GM03348 (cell line): ENCODE results near the gene TNFRSF18.
"Not testable (repeated sequence)": the region's sequence is repeated elsewhere in the genome, so short reads cannot be mapped to it uniquely, and the experiment has no call there.

ENCODE experiments used
- DNase-seq: peaks from one replicate; pipeline ENCODE4 v3.0.0; 2012; ENCODE audit warnings: low spot score

TNFRSF18 gene

DNA sequence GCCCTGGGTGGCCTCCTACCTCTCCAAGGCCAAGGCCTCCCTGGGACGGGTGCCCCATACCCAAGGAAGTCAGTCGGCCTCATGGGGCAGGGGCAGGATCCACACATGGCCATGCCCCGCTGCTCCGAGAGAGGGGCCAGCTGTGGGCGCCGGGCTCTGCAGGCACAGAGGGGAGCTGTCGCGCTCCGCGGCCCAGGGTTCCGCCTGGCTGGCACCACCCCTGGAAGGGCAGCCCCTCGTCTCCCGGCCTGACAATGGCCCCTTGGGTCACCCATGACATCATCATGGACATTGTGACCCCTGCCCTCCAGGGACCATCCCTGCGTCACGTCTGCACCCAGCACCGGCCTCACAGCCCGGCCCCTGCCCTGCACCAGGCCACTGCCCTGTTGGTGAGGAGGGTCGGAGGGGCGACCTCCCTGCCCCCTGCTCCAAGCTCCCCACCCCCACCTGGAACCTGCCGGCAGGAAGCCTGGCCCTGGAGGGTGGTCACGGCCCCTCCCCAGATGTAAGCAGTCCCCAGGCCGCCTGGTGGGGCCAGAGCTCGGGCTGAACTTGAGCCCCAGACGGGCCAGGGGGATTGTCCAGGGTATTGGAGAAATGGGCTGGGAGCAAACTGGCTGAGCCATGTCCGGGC lies 26.9 kb downstream of the TNFRSF18 start:
- no peak for DNase-seq

DNA sequence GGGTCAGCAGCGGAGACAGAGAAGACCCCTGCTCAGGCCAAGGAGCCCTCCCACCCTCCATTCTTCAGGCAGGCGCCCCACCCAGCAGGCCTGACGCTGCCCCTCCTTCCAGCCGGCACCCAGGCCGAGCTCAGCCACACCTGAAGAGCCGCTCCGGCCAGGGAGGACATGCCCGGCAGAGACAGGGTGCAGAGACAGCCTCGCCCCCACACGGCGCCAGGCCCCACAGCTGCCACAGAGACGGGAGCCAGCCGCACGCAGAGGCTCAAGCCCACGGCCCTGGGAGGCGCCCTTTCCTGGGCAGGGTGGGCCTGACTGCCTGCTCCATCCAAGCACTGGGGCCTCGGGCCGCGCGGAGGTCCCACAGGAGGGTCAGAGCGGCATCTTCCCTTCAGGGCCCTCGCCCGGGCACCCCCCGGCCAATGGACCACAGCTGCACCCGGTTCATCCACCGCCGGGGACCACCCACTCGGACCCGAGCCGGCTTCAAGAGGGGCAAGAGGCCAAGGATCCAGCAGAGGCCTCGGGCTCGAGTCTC lies 27.5 kb downstream of the TNFRSF18 start:
- DNase-seq = no peak

DNA sequence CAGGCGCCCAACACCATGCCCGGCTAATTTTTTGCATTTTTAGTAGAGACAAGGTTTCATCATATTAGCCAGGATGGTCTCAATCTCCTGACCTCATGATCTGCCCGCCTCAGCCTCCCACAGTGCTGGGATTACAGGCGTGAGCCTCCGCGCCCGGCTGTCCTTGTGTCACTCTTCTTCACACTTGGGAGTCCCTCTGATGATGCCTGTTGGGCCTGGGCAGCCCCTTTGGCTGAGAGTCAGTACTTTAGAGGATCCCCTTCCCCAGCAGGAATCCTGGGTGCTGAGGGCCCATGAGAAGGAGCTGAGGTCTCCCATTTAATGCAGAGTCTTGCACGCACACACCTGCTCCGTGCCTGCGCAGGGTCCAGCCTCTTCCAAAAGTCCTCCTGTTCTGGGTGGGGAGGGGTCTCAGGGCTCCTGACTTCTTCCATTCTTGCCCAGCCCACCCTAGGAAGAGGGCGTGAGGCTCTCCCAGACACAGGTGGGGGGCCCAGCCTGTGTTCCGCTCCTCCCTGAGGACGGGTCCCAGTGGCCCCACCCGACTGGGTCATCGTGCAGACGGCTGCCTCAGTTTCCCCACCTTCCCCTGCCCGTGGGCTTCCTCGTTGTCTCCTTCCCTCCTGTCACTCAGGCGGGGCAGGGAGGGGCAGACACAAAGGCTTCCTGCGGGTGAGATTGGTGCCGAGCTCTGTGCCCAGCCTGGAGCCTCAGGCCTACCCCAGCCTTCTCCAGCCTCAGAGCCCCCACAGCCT lies 28.8 kb downstream of the TNFRSF18 start:
- DNase-seq = no peak

DNA sequence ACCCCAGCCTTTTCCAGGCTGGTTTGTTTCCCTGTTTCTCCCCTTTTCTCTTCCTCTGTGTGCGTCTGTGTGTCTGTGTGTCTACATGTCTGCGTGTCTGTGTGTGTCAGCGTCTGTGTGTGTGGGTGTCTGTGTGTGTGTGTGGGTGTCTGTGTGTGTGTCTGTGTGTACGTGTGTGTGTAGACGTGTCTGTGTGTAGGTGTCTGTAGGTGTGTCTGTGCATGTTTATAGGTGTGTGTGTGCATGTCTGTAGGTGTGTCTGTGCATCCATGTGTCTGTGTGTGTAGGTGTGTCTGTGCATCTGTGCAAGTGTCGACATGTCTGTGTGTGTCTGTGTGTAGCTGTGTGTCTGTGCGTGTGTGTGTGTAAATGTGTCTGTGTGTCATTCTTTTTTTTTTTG lies 29.5 kb downstream of the TNFRSF18 start:
- DNase-seq = no peak

DNA sequence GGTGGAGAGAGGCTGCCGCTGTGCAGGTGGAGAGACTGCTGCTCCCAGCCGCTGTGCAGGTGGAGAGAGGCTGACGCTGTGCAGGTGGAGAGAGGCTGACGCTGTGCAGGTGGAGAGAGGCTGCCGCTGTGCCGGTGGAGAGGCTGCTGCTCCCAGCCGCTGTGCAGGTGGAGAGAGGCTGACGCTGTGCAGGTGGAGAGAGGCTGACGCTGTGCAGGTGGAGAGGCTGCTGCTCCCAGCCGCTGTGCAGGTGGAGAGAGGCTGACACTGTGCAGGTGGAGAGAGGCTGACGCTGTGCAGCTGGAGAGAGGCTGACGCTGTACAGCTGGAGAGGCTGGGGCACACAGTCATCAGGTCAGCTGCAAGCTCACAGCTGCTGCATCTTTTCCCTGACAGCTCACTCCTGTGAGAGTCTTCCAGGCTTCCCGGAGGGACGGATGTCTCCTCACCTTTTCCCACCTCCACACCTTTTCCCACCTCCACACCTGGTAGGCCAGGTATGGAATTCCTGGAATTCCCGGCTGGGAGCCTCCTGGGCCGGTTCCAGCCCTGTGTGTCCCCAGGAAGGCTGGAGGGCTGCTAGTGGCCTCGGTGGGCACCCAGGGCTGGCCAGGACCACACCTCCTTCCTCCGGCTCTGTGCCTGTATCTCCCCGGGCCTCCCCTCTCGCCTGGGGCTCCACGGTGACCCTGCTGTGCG lies 30.2 kb downstream of the TNFRSF18 start:
- DNase-seq = not testable (repeated sequence)

DNA sequence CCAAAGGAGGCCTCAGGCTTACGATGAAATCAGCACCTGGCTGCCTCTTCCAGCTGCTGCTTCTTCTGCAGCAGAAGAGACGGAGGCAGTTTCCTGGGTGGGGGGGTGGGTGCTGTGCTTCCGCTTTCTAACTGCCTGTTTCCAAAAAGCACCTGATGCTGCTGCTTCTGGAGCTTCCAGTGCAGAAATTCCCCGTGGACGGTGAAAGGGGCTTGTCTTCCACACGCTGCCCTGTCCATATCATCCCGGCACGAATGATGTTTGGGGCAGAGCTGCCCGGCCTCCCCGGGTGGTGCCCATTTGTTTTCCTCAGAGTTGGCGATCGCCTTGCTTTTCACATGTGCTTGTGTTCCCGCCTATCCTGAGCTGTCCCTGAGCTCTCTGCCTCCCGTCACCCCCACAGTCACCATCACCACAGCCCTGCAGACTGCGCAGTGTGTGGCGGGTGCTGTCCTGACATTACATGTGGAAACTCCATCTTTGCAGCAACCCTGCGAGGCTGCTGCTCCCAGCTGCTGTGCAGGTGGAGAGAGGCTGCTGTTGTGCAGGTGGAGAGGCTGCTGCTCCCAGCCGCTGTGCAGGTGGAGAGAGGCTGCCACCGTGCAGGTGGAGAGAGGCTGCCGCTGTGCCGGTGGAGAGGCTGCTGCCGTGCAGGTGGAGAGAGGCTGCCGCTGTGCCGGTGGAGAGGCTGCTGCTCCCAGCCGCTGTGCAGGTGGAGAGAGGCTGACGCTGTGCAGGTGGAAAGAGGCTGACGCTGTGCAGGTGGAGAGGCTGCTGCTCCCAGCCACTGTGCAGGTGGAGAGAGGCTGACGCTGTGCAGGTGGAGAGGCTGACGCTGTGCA lies 30.9 kb downstream of the TNFRSF18 start:
- no peak for DNase-seq

DNA sequence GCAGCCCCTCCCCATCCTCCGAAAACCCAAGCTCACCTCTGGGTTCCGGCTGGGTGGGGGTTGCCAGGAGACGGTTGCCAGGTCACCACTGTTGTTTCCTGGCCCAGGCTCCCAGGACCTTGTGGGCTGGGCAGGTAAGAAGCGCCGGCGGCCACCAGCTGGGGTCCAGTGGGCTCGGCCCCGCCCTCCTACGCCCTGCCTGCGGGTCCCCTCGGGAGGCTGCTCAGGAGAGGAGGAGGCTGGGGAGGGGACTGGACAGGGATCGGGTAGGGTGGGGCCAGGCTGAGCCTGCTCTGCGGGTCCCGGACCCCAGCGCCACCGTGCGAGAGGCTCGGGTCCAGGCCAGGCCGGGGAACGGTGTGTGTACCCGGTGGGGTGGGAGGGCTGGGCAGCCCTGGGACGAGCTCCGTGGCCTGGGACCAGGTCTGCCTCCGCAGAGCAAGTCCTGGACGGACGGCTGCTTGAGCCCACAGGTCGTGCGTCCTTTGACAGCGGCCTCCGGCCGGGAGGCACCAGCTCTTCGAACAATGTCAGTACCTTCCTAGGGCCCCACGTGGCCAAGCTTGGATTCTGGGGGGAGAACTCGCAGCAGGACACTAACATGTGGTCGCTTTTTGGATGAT lies 32.5 kb downstream of the TNFRSF18 start, which contains the start of gene TTLL10:
TTLL10 (plus strand) TSS at position 88 of the 623 bp plus-strand sequence. CDS start 5,336 bp downstream, outside the sequence.
- DNase-seq = no peak

DNA sequence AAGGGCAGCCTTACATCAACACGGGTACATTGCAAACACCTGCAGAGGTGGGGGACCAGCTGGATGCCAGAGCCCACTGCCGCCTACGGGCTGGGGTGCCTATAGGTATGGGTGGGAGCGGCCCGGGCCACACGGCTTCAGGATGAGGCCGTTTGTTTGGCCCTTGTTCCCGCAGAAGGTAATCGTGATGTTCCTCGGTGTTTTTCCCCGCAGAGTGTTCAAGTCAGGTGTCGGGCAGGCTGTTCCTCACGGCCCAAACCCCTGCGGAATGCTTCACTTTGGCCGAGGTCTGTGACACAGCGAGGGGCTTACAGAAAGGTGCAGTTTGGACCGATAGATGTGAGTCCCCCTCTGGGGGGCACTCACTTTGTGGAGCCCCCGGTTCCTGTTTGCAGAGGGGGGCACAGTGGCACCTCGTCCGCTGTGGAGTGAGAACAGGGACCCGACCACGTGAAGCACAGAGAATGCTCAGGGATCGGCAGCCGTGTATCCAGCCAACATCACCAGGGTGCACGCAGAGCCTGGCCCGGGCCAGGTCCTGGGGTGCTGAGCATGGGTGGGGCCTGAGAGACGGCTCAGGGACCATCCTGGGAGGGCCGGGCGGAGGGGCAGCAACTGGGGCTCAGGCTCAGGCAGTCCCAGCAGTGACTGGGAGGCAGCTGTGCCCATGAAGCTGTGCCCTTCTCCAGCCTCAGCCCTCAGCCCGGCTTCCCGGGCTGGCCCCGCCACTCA lies 33.2 kb downstream of the TNFRSF18 start:
- no peak for DNase-seq

DNA sequence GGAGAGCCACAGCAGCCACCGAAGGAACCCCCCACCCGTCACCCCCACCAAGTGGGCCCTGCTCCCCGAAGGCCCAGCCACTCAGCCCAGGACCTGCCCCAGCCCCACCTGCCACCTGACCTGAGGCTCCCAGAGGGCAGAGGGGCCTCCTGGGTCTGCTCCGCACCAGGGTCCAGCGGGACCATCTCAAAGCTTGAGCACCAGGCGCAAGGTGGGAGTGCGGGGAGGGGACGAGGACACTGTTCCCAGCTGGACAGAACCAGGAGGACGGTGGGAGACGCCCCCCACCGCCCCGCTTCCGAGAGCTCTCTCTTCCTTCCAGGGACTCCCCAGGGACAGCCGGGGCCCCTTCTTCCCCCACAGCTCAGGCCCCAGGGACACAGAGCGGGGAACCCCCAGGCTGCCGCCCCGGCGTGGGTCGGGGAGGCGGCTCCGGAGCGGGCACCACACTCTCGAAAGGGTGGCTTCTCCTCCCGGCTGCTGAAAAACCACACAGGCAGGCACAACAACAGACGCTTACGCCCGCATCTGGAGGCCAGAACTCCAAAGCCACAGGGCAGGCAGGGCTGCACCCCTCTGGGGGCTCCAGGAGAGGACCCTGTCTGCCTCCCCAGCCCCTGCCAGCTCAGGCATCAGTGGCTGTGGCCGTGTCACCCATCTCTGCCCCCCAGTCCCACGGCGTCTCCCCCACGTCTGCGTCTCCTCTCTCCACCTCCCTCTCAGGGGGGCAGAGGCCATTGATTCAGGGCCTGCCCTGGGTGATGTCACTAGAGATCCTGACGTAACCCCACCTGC lies 34.6 kb downstream of the TNFRSF18 start:
- DNase-seq = no peak

DNA sequence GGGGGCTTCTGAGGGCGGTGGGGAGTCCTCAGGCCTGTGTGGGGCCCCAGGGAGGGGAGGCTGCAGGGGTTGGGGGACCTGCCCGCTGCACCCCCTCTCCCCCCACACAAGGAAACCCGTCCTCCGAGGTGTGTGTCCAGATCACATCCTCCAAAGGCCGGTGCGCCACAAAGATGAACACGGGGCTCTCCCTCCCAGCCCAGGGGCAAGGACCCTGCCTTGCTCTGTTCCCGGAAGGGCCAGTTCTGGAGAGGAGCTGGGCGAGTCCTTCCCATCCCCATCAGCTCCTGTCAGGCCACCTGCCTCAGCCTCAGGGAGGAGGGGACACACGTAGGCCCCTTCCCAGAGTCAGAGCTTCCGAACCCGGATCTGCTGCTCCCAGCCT lies 35.2 kb downstream of the TNFRSF18 start:
- DNase-seq = no peak

DNA sequence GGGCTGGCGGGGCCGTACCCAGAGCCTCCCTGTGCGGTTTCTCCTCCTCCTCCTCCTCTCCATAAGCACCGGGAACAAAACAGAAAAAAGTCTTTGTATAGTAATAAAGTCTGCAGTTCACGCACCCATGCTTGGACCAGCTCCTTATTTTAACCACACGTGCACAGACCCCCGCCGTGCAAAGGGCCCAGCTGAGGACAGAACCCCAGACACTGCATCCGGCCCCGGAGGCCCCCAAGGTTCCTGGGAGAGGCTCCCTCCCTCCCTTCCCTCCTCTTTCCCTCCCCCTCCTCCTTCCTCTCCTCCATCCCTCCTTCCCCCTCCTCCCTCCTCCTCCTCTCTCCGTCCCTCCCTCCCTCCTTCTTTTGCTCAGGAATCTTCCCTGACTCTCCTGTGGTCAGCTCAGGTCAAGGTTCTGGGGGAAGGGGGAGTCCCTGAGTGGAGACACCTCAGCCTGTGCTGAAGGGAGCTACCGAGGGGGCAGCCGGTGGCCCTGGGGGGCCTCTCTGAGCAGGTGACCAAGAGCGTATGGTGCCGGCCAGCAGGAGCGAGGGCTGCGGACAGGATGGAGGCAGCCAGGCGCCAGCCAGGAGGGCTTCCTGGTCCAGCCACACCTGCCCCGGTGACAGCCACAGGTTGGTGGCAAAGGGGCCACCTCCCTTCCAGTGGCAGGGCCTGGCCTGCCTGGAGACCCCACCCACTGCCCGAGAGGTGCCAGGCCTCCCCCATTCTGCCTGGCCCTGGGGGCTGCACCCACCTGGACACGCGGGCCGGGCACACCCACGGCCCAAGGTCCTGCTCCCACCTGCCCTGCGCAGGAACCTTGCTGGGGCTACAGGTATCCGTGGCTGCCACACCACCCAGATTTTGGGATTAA lies 35.9 kb downstream of the TNFRSF18 start:
- DNase-seq = no peak

DNA sequence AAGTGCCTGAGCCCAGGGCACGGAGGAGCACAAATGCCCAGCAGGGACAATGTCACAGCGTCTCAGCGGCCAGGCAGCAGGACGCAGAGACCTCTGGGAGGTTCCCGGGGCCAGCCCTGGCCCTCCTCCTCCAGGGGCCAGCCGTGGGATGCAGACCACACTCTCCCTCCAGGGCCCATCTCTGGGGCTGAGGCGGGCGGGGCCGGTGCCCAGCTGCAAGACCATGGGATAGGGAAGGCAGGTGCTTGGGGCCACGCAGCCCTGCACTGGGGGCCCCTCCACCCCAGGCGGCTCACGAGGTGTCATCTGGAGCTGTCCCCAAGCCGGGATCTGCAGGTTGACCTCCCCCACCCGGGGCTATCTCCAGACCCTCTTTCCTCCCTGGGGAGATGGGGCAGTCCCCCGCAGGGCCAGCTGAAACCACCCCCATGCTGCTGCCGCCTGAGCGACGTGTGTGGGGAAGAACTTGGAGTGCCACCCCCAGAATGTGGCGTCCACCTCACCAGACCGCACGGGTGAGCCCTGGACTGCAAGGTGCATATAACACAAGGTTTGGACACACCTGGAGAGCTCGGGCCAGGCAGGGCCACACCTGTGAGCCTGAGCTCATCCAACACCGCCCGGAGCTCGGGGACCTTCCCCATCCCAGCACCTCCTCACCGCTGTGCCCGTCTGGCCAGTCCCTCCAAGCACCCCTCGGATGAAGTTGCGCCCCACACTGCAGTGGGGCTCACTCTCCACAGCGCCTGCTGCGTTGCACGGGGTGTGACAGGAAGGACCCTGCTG lies 36.8 kb downstream of the TNFRSF18 start:
- DNase-seq = no peak

DNA sequence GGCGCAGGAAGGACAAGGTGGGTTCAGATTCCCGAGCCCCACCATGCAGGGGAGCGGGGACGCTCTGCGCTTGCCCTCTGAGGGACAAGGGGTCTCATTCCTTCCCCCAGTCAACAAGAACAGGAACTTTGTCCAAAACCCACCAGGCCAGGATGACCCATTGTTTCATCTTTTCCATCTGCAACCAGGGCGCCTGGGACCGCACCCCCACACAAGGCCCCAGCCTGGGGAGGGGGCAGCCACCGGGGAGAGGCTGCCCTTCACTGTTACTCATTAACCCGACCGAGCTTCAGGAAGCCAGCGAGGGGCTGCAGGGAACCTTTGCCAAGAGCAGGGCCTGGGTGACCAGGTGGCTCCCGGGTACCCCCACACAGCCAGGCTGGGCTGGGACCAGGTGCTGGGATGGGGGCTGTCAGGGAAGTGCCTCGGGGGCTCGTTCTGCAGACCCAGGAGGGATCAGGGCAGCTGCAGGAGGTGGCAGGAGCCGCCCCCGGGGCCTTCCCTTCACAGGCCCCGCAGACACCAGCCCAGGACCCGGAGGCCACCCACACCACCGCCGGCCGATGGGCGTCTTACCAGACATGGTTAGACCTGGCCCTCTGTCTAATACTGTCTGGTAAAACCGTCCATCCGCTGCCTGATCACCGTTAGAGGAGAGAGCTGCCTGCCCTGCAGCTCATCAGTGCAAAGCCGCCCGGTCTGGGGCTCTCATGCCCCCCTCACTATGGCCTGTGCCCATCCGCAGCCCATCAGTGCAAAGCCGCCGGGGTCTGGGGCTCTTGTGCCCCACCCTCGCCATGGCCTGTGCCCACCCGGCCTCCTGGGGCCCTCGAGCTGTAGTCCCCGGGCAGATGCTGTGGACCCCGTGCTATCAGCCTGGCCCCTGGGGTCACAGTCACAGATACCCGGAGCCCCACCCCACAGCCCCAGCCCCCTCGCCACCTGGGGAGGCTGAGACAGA lies 37.7 kb downstream of the TNFRSF18 start:
- DNase-seq = no peak

DNA sequence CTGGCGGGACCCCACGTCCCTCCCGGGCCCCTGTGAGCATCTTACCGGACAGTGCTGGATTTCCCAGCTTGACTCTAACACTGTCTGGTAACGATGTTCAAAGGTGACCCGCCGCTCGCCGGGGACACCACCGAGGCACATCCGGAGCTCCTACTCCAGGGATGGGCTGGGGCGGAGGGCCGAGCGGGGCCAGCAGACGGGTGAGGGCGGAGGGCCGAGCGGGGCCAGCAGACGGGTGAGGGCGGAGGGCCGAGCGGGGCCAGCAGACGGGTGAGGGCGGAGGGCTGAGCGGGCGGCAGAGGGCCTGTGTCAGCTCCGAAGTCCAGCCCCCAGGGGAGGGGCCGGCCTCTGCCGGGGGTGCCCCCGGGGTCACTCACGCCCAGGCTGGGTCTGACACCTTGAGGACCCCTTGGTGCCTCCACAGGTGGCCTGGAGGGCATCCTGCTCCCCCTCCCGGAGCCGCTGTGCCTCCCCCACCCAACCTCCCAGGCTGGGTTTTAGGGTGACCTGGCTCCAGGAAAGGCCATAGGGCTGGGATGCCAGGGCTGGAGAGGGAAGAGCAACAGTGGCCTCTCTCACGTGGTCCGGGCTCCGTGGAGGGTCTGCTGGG lies 38.4 kb downstream of the TNFRSF18 start:
- DNase-seq = no peak

DNA sequence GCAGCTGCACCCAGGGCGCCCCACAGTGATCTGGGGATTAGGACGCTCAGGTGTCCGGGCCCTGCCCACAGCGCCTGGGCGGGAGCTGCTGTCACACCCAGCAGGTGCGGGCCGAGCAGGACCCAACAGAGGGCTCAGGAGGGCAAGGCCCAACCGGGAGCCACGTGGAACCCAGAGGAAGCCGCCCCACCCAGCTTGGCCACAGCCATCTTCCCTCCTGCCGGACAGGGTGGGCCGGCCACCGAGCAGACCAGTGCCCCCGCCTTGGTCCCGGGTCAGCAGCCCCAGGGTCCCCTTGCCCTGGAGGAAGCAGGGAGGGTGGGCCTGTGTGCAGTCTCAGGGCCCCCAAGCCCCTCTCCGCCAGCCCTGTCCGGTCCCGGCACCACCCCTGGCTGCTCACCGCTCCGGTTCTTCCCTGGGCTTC lies 39.0 kb downstream of the TNFRSF18 start:
- DNase-seq = no peak

DNA sequence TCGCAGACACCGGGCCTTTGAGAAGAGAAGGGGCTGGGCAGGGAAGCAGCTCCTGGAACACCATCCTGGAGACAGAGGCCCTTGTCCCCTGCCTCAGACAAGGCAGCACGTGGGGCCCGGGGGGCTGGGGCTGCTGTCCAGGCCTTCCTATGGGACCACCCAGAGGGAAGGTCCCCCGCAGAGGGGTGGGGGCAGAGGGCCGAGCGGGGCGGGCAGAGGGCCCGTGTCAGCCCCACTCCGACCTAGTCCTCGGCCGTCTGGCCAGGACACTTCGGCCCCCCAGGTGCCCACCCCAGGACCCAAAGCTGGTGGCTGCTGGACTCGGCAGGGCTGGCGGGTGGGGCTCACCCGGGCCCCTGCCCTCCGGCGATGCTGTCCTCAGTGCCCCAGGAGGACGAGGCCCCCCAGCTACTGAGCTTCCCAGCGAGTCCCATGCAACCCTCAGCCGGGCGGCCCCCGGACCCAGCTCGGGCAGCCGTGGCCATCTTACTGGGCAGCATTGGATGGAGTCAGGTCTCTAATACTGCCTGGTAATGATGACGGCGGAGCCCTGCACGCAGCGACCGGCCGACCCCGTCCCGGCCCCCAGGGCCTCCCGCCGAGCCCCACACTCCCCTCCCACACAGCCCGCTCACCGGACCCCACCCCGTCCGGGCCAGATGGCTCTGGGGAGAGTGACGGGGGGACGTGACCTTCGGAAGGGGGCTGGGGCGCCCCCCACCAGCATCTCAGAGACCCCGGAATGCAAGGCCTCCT lies 39.6 kb downstream of the TNFRSF18 start:
- no peak for DNase-seq
